DOHH2 (cell line): Measurements from ENCODE around the gene CUL7.

ENCODE experiments used
- H3F3A ChIP-seq: fragments of 200-600 bp; sonication (generic), shearing (Covaris generic); 2 replicates; pipeline ENCODE4 v1.6.0; 2016; ENCODE audit warnings: antibody characterized with exemption, mild to moderate bottlenecking; ENCODE audit not compliant: control insufficient read depth, insufficient read depth
- H3K27ac ChIP-seq: fragments of 200-600 bp; sonication (generic); 2 replicates; pipeline ENCODE4 v1.5.1; 2014; ENCODE audit warnings: low read depth, mild to moderate bottlenecking, low read length, moderate library complexity
- H3K27me3 ChIP-seq: fragments of 200-600 bp; sonication (generic); 2 replicates; pipeline ENCODE4 v1.6.1; 2014; ENCODE audit warnings: mild to moderate bottlenecking, low read length, mixed read lengths; ENCODE audit not compliant: control insufficient read depth
- H3K36me3 ChIP-seq: fragments of 200-600 bp; sonication (generic); 2 replicates; pipeline ENCODE4 v1.6.1; 2014; ENCODE audit warnings: mild to moderate bottlenecking, low read length, moderate library complexity, mixed read lengths; ENCODE audit not compliant: control insufficient read depth
- H3K4me1 ChIP-seq: fragments of 200-600 bp; sonication (generic); 2 replicates; pipeline ENCODE4 v1.6.1; 2014; ENCODE audit warnings: mild to moderate bottlenecking, low read length, mixed read lengths; ENCODE audit not compliant: control insufficient read depth
- H3K4me2 ChIP-seq: fragments of 200-600 bp; sonication (generic); 2 replicates; pipeline ENCODE4 v1.6.0; 2014; ENCODE audit warnings: mild to moderate bottlenecking, low read length, moderate library complexity
- H3K4me3 ChIP-seq: fragments of 200-600 bp; sonication (generic); 2 replicates; pipeline ENCODE4 v1.5.1; 2014; ENCODE audit warnings: mild to moderate bottlenecking, low read length, mixed read lengths
- H3K79me2 ChIP-seq: fragments of 200-600 bp; sonication (generic); 2 replicates; pipeline ENCODE4 v1.6.1; 2014; ENCODE audit warnings: mild to moderate bottlenecking, low read length, mixed read lengths; ENCODE audit not compliant: control insufficient read depth
- H3K9me2 ChIP-seq: fragments of 200-600 bp; sonication (generic); replicated peaks from 2 replicates; pipeline ENCODE4 v1.6.1; 2014; ENCODE audit warnings: mild to moderate bottlenecking, low read length, mixed read lengths; ENCODE audit not compliant: control insufficient read depth
- H3K9me3 ChIP-seq: fragments of 200-600 bp; sonication (generic); 2 replicates; pipeline ENCODE4 v1.6.1; 2014; ENCODE audit warnings: antibody characterized with exemption, low read length, mixed read lengths; ENCODE audit not compliant: control insufficient read depth, insufficient read depth
- H4K20me1 ChIP-seq: fragments of 200-600 bp; sonication (generic); 2 replicates; pipeline ENCODE4 v1.6.0; 2014; ENCODE audit warnings: low read depth, mild to moderate bottlenecking, antibody characterized with exemption, low read length, moderate library complexity; ENCODE audit not compliant: control insufficient read depth, insufficient read depth
- EZH2phosphoT487 ChIP-seq: fragments of 200-600 bp; sonication (generic); IDR thresholded peaks from 2 replicates; pipeline ENCODE4 v1.6.1; 2017; ENCODE audit warnings: borderline replicate concordance, mild to moderate bottlenecking, antibody characterized with exemption, low read length, moderate library complexity, mixed read lengths
- TF ChIP-seq, protein P1 (sequence below): fragments of 200-600 bp; sonication (generic); IDR thresholded peaks from one replicate; pipeline ENCODE4 v1.5.1; 2014; ENCODE audit warnings: antibody characterized with exemption, mild to moderate bottlenecking, low read depth, low read length; ENCODE audit not compliant: poor library complexity, severe bottlenecking

The CUL7 gene

DNA sequence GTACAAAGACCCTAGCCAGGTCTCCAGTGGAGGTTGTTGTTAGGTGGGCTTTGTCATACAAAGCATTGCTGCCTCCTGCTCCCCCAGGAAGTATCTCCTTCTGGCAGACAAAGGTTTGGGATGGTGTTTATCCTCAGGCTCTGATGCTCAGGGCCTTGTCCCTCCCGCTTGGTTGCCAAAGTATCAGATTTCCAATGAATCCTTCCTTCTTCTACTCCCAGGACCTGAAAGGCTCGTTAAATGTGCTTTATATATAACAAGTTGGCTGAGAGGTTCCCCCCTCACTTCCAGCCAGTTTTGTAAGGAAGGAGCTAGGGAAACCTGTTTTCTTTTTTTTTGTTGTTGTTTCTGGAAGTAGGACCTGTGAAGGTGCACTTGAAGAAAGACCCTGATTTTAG lies 36.9 kb upstream of the CUL7 start:
- Histone ChIP-seq H3K79me2 (no peaks in the 10 kb centered on the region), H3K4me3 (no peak overlapping the region), H3K27ac (no peak overlapping the region), H4K20me1 (no peaks in the 10 kb centered on the region), H3K4me1 (no peaks in the 10 kb centered on the region), H3K4me2 (no peak overlapping the region), H3K9me2 (no peaks in the 10 kb centered on the region), H3K36me3 (no peaks in the 10 kb centered on the region), H3K9me3 (no peaks in the 10 kb centered on the region), H3K27me3 (peaks cover 4% of the 10 kb centered on the region; the same call in 1 of the 2 replicates), H3F3A (no peaks in the 10 kb centered on the region)
- TF ChIP-seq, protein P1, sequence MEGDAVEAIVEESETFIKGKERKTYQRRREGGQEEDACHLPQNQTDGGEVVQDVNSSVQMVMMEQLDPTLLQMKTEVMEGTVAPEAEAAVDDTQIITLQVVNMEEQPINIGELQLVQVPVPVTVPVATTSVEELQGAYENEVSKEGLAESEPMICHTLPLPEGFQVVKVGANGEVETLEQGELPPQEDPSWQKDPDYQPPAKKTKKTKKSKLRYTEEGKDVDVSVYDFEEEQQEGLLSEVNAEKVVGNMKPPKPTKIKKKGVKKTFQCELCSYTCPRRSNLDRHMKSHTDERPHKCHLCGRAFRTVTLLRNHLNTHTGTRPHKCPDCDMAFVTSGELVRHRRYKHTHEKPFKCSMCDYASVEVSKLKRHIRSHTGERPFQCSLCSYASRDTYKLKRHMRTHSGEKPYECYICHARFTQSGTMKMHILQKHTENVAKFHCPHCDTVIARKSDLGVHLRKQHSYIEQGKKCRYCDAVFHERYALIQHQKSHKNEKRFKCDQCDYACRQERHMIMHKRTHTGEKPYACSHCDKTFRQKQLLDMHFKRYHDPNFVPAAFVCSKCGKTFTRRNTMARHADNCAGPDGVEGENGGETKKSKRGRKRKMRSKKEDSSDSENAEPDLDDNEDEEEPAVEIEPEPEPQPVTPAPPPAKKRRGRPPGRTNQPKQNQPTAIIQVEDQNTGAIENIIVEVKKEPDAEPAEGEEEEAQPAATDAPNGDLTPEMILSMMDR = no peak
- TF ChIP-seq EZH2phosphoT487 = no peak

DNA sequence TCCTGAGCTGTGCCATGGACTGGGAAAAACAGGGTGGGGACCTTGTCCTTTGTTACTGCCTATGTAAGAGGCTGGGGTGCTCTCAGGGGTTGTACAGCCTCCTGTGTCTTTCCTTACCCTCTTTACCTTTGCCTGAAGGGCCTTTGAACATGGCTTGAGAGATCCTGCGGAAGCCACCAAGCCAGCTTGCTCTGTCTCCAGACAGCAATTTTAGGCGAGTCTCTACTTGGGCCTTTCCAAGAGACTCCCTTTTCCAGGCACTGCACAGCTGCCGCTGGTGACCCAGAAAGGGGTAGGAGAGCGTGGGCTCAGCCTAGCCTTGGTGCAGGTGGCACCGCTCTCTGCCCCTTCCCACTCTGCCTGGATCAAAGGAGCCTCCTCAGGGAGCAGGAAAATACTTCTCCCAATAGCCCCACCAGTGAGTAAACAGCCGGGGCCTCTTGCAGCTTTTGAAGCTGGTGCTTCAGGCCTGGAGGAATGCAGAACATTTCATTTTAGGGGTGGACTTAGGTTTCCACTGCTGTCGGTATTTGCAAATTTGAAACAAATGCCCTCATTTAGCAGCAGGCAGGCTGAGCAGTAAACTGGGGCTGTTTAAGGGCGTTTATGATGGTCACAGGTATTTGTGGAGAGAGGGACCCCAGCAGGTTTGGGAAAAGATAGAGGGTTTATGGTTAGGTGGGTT lies 36.4 kb upstream of the CUL7 start:
- H3K9me3 ChIP-seq = no peaks in the 10 kb centered on the region
- no peaks in the 10 kb centered on the region for H3F3A ChIP-seq
- peaks cover 4% of the 10 kb centered on the region; the same call in 1 of the 2 replicates for H3K27me3 ChIP-seq
- no peaks in the 10 kb centered on the region for H3K4me1 ChIP-seq
- no peaks in the 10 kb centered on the region for H4K20me1 ChIP-seq
- TF ChIP-seq, protein P1 = no peak
- no peak for TF ChIP-seq EZH2phosphoT487
- H3K36me3 ChIP-seq = no peaks in the 10 kb centered on the region
- H3K4me3 ChIP-seq = no peak overlapping the region
- H3K4me2 ChIP-seq = no peak overlapping the region
- no peaks in the 10 kb centered on the region for H3K79me2 ChIP-seq
- H3K9me2 ChIP-seq = no peaks in the 10 kb centered on the region
- no peak overlapping the region for H3K27ac ChIP-seq

DNA sequence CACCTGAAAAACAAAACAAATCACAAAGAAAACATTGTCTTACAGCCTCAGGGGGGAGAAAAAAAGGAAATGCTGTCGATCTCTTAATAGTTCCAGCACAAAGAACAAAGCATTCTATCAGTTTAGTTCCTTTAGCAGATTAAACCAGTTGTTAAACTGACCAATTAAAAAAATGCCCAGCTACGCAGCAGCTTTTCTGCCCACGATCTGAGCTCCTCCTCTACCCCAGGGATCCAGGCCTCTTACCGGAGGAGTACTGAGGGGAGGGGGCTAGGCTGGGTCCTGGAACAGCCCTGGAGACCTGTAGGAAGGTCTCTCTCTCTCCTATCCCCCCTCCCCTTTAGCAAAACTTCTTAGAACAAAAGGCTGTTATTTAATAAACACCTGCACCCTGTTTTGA lies 35.8 kb upstream of the CUL7 start:
- H3K79me2 ChIP-seq = no peaks in the 10 kb centered on the region
- H3K9me2 ChIP-seq = no peaks in the 10 kb centered on the region
- no peaks in the 10 kb centered on the region for H3F3A ChIP-seq
- H4K20me1 ChIP-seq = no peaks in the 10 kb centered on the region
- peaks cover 9% of the 10 kb centered on the region for H3K27me3 ChIP-seq
- no peak overlapping the region for H3K4me2 ChIP-seq
- H3K36me3 ChIP-seq = no peaks in the 10 kb centered on the region
- H3K4me3 ChIP-seq = no peak overlapping the region
- H3K9me3 ChIP-seq = no peaks in the 10 kb centered on the region
- no peak overlapping the region for H3K27ac ChIP-seq
- no peaks in the 10 kb centered on the region for H3K4me1 ChIP-seq
- no peak for TF ChIP-seq EZH2phosphoT487

DNA sequence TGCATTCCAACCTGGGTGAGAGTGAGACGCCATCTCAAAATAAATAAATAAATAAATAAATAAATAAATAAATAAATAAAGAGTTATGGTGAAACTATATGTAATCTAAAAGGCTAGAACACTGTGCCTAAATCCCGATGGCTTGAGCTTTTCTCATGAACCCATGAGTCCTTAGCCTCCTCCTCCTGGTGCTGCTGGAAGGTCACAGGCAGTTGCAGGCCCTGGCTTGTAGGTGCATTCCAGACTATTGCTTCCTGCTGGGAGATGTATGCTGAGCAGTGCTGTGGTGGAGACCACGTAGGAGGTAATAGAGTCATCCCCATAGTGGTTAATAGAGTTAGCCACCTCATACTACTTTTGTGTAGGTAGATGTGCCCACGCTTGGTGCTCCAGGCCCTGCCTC lies 35.0 kb upstream of the CUL7 start:
- H3K27ac ChIP-seq = no peak overlapping the region
- no peaks in the 10 kb centered on the region for H3K79me2 ChIP-seq
- H3K9me3 ChIP-seq = no peaks in the 10 kb centered on the region
- H4K20me1 ChIP-seq = no peaks in the 10 kb centered on the region
- TF ChIP-seq, protein P1 = no peak
- no peak for TF ChIP-seq EZH2phosphoT487
- no peaks in the 10 kb centered on the region for H3K9me2 ChIP-seq
- no peak overlapping the region for H3K4me2 ChIP-seq
- H3K36me3 ChIP-seq = no peaks in the 10 kb centered on the region
- H3K4me3 ChIP-seq = no peak overlapping the region
- peaks cover 10% of the 10 kb centered on the region for H3K27me3 ChIP-seq
- no peaks in the 10 kb centered on the region for H3K4me1 ChIP-seq
- no peaks in the 10 kb centered on the region for H3F3A ChIP-seq
